Transverse colon (tissue), 4 donors: Measurements from ENCODE around the gene SMAD5.

Experiments
- CTCF ChIP-seq, 5 experiments: fragments of 200-600 bp in 3 of 5; fragments of 450-650 bp in 2 of 5; sonication (generic) in 3 of 5; IDR thresholded peaks; 1 replicate in 2 of 5; 2 replicates in 3 of 5; pipeline ENCODE4 v1.5.1; 2016 to 2017; ENCODE audit warnings: antibody characterized with exemption in 5 of 5, inconsistent platforms in 3 of 5, mild to moderate bottlenecking in 2 of 5, moderate library complexity in 1 of 5
- EP300 ChIP-seq: sonication (generic); formaldehyde crosslinking; IDR thresholded peaks from one replicate; pipeline ENCODE4 v1.6.1; 2017; ENCODE audit warnings: antibody characterized with exemption, low read depth
- POLR2A ChIP-seq: fragments of 450-650 bp; IDR thresholded peaks from one replicate; pipeline ENCODE4 v1.6.1; 2016; ENCODE audit warnings: antibody characterized with exemption, mild to moderate bottlenecking, moderate library complexity
- POLR2AphosphoS5 ChIP-seq, 3 donors: sonication (generic); formaldehyde crosslinking; IDR thresholded peaks; one replicate each; pipeline ENCODE4 v1.6.1; 2016; ENCODE audit warnings: antibody characterized with exemption in 3 of 3

DNA sequence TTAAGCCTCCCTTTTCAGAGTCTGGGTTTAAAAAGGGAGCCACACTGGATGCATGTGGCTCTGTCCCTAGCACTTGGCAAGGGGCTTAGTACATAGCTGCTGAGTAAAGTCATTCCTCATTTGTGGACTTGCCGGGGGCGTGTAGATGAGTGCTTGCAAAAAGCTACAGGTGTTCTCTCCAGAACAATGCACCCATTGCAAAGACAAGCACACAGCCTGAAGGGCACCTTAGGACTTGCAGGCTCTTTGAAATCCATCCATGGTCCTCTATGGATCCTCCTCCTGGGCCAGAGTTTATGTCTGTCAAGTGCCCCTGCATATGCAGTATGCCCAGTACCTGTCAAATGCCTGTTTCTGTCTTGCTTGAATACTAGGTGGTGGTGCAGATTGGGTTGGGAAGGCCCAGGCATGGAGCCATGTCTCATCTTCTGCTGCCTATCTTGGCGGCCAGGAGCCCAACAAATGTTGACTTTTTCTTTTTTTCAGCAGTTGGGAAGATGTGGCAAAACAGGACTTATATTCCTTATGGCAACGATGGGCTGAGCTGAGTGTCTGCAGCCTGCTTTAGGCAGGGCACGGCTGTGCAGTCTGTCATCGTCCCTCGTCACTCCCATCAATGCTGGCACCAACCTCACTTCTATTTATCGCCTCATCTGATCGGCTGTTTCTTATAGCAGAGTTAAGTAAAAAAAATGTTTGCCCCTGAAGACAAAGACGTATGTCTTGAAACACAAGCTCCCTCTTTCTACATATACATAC is 78.8 kb downstream of the SMAD5 start:
- TF ChIP-seq CTCF (IDR thresholded peaks at IDR 0.05): no peak
- TF ChIP-seq POLR2A: no peak
- TF ChIP-seq EP300: no peak
- TF ChIP-seq POLR2AphosphoS5 (IDR thresholded peaks at IDR 0.05): no peak
